DOHH2 (cell line): ENCODE results near the gene DIP2C.

Source experiments
- CTCF ChIP-seq: fragments of 200-600 bp; sonication (generic); IDR thresholded peaks from one replicate; pipeline ENCODE4 v1.5.1; 2014; ENCODE audit warnings: antibody characterized with exemption, mild to moderate bottlenecking, low read depth, low read length; ENCODE audit not compliant: poor library complexity, severe bottlenecking
- EZH2phosphoT487 ChIP-seq: fragments of 200-600 bp; sonication (generic); IDR thresholded peaks from 2 replicates; pipeline ENCODE4 v1.6.1; 2017; ENCODE audit warnings: borderline replicate concordance, mild to moderate bottlenecking, antibody characterized with exemption, low read length, moderate library complexity, mixed read lengths

GRCh38 chr10:547591-548081, 141.8 kb downstream of the DIP2C start:
- no peak for TF ChIP-seq CTCF
- TF ChIP-seq EZH2phosphoT487, result no peak
